ENCODE measurements around the gene ARHGAP21. TPM values are rescaled to one million over a fixed set of nuclear protein-coding genes. Genes with fewer than 3 reads are reported as not detected.

ARHGAP21 gene
- total RNA-seq, 1 donor from 2014 or later: 44.8 TPM

GRCh38 chr10:24652381-24652957, 71.2 kb downstream of the ARHGAP21 start:
- H3K4me3 ChIP-seq: no peak overlapping the region
- H3K9me3 ChIP-seq (replicated peaks): peaks cover 10% of the 10 kb centered on the region
- peak overlapping the region; percentile 56 for H3K27ac ChIP-seq (replicated peaks)
- TF ChIP-seq CTCF (IDR thresholded peaks at IDR 0.05; ENCODE audit: borderline replicate concordance): no peak
- no peaks in the 10 kb centered on the region for H3K36me3 ChIP-seq
- H3K4me1 ChIP-seq: peaks cover 51% of the 10 kb centered on the region
- intact Hi-C loops (cut with micrococcal nuclease): no loop called here
- no peaks in the 10 kb centered on the region for H3K27me3 ChIP-seq (ENCODE audit: low read depth)
- DNase-seq: no peak

GRCh38 chr10:24651923-24652322, 71.8 kb downstream of the ARHGAP21 start:
- no peak for TF ChIP-seq CTCF (IDR thresholded peaks at IDR 0.05; ENCODE audit: borderline replicate concordance)
- Histone ChIP-seq H3K27ac (replicated peaks) (peak overlapping the region; percentile 56), H3K27me3 (ENCODE audit: low read depth) (no peaks in the 10 kb centered on the region), H3K4me3 (no peak overlapping the region), H3K4me1 (peaks cover 51% of the 10 kb centered on the region), H3K9me3 (replicated peaks) (peaks cover 10% of the 10 kb centered on the region), H3K36me3 (no peaks in the 10 kb centered on the region)
- intact Hi-C loops (cut with micrococcal nuclease): no loop called here
- no peak for DNase-seq

GRCh38 chr10:24650669-24651391, 72.9 kb downstream of the ARHGAP21 start:
- H3K27me3 ChIP-seq (ENCODE audit: low read depth): no peaks in the 10 kb centered on the region
- no peak overlapping the region for H3K4me3 ChIP-seq
- H3K27ac ChIP-seq (replicated peaks): peak overlapping the region; percentile 56
- no peak for DNase-seq
- H3K9me3 ChIP-seq (replicated peaks): peaks cover 10% of the 10 kb centered on the region
- H3K4me1 ChIP-seq: peaks cover 58% of the 10 kb centered on the region
- H3K36me3 ChIP-seq: no peaks in the 10 kb centered on the region
- TF ChIP-seq CTCF (IDR thresholded peaks at IDR 0.05; ENCODE audit: borderline replicate concordance): no peak
- intact Hi-C loops (cut with micrococcal nuclease): no loop called here

- H3K4me3 ChIP-seq: no peak overlapping the region
- no peaks in the 10 kb centered on the region for H3K27me3 ChIP-seq (ENCODE audit: low read depth)
- H3K27ac ChIP-seq (replicated peaks): no peak overlapping the region
- peaks cover 59% of the 10 kb centered on the region for H3K4me1 ChIP-seq
- intact Hi-C loops (cut with micrococcal nuclease): loop anchor here (10.0 kb wide), 2 partner anchors 339 to 429 kb away; no protein-coding TSS in a partner anchor
- no peak for DNase-seq
- no peak for TF ChIP-seq CTCF (IDR thresholded peaks at IDR 0.05; ENCODE audit: borderline replicate concordance)
- H3K9me3 ChIP-seq (replicated peaks): no peaks in the 10 kb centered on the region
- no peaks in the 10 kb centered on the region for H3K36me3 ChIP-seq
Measured at GRCh38 chr10:24645784-24646183, 77.9 kb downstream of the ARHGAP21 start.

GRCh38 chr10:24645022-24645421, 78.7 kb downstream of the ARHGAP21 start:
- Histone ChIP-seq H3K36me3 (no peaks in the 10 kb centered on the region), H3K4me1 (peaks cover 62% of the 10 kb centered on the region)
- intact Hi-C loops (cut with micrococcal nuclease): loop anchor here (10.0 kb wide), 2 partner anchors 340 to 430 kb away; no protein-coding TSS in a partner anchor

More at GRCh38 chr10:24645022-24645421, 78.7 kb downstream of the ARHGAP21 start:
- no peak overlapping the region for H3K4me3 ChIP-seq
- no peaks in the 10 kb centered on the region for H3K27me3 ChIP-seq (ENCODE audit: low read depth)
- TF ChIP-seq CTCF (IDR thresholded peaks at IDR 0.05; ENCODE audit: borderline replicate concordance): no peak
- H3K9me3 ChIP-seq (replicated peaks): no peaks in the 10 kb centered on the region
- DNase-seq: no peak
- H3K27ac ChIP-seq (replicated peaks): no peak overlapping the region

All from left ventricle myocardium inferior (tissue), 1 donor.